ENCODE results near the gene SMIM35.

The SMIM35 gene

DNA sequence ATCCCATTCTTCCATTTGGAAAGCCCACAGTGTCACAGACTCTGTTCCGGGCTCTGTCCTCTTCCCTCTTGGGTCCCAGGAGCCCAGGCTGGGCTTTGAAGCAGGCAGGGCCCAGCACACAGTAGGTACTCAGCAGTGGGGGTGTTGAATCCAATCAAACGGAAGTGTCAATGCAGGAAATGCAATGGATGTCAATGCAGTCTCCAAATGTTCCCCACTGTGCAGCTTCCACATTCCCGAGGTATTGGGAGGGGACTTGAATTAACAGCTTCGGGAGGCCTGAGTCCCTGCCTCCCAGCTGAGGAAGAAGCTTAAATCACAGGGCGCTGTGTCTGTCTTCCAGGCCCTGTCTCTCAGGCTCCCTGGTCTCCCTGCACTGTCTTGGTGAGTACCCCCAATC, 21.8 kb upstream of the SMIM35 start:
- DNase-seq: no peak

DNA sequence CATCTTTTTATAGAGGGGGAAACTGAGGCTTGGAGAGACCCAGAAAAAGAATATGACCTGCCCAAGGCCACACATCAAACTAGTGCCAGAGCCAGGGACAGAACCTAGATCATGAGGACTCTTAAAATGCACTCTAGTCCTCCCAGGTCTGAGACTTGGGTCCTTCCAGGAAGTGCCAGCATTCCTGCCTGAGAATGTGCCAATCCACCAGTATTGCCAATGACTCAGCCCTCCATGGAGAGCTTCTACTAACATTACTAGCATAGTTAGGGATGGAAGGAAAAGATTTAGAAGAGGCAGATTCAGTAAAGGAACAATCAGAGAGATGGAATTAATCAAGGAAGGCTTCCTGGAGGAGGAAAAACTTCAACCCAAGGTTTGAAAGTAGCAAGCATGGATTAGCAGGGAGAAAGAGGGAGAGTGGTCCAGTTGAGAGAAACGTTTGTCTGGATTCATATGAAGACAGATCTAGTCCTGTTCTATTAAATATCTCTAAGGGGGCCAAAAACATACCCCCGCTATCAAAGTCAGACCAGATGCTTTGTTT, 20.1 kb upstream of the SMIM35 start:
- DNase-seq: no peak

DNA sequence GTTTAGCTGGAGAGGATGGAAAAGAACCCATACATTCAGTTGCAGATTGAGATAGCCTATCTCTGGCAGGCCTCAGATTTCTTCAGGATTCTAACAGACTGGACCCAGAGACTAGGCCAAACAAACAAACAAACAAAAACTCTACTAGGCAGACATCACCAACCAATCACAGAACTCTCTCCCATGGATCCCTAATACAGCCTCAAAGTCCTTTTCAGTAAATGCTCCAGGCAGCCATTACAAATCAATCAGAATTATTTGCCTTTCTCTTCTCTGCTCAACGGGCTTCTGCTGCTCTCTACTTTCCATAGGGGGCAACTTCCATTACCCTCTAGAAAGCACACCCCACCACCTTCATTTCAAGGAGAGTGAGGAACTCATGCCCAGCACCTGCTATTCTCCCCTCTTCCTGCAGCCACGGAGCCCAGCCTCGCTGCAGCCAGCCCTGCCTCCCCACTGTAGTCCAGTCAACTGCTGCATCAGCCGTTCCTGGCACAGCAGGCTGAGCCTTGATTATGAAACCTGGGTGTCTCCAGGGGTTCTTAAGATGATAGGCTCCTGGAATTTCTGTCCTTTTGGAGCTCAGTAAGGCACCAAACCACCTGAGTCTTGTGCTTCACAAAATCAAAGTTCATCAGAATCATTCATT, 19.0 kb upstream of the SMIM35 start:
- no peak for DNase-seq

DNA sequence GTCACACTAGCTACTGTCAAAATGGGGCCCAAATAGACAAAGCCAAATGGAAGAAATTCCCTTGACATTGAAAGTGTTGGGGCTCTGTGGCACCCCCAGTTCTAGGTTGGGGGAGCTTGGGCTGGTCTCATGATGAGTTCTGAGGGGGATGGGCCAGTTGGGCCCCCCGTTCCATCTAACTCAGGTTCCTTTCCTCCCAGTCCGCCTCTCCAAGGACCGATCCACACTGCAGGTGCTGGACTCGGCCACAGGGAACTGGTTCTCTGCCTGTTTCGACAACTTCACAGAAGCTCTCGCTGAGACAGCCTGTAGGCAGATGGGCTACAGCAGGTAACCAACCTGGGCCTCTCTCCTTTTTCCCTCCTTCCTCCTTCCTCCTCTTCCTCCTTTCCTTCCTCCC, 17.7 kb upstream of the SMIM35 start:
- DNase-seq: no peak

DNA sequence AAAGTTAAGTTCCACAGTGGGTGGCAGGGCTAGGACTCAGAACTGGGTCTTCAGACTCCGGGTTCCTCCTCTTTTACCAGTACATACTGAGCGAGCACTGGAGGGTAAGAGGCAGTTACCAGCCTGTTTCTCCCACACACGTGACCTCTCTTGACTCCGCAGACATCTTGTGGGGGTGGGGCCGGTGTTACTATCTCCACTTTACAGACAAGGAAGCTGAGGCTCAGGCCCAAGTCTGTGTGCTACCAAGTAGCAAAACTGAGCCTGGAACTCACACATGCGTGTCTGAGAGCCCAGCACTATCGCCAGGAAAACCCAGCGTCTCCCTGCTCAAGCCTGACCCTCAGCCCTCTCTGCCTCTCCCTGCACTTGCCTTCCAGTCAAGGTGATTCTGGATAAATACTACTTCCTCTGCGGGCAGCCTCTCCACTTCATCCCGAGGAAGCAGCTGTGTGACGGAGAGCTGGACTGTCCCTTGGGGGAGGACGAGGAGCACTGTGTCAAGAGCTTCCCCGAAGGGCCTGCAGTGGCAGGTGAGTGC, 16.0 kb upstream of the SMIM35 start:
- no peak for DNase-seq

DNA sequence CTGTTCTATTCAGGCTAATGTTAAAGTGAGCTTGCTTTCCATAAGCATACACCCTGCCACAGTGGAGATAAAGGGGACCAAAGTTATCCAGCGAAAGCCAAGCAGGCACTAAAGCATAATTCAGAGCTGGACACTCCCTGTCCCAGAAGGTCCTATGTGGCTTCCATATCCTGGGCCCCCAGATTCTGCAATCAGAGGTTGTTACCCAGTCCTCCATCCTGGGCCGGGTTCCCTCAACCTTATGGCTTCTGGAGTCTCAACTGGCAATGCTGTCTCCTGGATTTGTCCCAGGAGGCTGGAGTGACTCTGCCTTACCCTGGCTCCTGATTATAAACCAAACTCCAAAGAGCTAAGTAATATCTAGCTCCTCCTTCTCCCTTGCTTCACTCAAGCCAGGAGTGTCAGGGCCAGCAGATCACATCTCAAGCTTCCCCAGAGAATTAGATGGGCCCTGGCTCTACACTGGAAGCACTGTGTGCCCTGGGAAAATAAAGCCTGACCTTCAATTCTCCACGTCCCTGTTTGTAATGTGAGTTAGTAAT, 14.0 kb upstream of the SMIM35 start:
- DNase-seq: no peak

DNA sequence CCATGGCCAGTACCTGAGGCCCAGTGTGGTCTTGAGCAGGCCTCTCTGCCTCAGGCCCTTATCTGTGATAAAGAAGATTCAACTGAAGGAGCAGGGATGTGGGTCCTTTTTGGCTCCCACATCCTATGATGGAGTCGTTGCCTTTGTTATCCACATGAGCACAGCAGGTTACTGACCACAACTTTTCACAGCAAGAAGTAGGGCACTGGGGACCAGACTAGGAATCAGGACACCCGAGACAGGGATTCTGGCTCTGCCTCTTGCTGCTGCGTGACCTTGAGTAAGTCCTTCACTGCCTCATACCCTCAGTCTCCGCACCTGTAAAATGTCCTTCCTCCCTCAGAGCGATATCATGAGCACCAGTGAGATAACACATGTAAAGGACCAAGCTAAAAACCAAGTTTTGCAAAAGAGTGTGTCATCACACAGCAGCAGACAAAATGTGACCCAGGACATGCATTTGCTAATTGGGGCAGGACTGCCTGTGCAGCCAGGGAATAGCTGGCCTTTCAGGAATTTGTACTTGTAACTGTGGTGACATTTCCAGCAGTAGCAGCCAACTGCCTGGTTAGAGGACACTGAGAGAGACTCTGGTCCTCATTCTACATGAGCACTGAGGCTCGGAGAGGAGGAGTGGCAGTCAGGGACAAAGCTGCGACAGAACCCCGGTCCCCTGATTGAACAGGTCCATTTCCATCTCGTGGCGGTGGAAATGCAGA, 13.2 kb upstream of the SMIM35 start:
- DNase-seq: no peak

DNA sequence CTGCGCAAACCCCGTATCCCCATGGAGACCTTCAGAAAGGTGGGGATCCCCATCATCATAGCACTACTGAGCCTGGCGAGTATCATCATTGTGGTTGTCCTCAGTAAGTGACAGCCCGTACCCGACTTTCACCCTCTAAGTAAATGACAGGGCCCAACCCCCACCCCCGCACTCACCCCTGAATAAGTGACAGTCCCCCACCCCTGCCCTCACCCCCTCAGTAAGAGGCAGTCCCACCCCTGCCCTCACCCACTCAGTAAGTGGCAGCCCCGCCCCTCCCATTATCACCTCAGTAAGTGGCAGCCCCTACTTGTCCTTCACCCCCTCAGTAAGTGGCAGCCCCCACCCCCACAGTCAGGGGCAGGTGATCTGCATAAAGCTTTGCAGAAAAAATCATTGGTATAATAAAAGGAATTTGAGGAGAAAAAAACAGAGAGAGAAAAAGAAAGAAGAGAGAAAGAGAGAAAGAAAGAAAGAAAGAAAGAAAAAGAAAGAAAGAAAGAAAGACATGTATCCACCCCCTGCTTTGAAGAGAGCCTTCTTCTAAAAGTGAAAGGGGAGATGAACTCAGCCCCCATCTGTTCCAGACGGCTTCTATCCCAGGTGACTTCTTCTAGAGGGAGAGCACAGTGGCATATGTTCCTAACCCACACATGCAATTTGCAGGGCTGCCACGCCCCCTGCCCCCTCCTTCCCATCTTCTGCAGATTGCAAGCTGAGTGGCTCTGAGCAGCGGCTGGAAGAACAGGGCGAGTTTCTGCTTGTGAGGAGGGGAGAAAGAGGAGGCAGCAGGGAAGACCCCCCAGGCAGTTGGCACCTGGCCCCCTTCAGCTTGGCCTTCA, 12.5 kb upstream of the SMIM35 start:
- peak; percentile 47 for DNase-seq

DNA sequence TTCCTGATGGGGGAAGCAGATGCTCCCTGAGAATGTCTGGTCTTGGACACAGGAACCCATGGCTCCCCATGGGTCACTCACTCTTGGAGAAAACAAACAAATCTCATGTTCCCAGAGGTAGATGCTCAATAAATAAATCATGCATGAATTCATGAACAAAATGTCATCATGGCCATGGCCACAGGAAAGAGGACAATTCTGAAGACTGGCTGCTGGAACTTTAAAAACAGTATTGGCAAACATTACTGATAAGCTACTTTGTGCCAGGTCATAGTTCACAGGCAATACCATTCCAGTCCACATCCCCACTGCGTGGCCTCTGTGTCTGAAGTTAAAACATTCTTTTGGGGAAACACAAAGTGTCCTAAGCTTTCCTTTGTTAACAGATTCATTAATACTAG, 9.2 kb upstream of the SMIM35 start:
- DNase-seq: no peak

DNA sequence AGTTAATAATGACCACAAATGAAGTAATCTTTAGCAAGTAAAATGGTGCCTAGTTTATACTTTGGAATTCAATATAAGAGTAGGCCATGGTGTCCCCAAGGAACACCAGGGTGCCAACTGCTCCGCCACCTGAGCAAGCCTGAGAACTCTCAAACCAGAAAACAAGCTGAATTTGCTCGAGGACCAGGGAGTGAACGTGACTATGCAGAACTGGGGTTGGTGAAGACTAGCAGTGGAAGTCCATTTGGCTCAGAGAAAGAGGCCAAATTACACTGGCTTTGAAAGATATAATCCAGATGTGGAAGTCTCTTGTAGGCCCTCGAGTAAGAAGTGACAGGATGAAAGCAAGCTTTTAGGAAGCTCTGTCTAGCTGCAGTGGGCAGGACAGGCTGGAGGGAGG, 8.7 kb upstream of the SMIM35 start:
- DNase-seq: no peak

DNA sequence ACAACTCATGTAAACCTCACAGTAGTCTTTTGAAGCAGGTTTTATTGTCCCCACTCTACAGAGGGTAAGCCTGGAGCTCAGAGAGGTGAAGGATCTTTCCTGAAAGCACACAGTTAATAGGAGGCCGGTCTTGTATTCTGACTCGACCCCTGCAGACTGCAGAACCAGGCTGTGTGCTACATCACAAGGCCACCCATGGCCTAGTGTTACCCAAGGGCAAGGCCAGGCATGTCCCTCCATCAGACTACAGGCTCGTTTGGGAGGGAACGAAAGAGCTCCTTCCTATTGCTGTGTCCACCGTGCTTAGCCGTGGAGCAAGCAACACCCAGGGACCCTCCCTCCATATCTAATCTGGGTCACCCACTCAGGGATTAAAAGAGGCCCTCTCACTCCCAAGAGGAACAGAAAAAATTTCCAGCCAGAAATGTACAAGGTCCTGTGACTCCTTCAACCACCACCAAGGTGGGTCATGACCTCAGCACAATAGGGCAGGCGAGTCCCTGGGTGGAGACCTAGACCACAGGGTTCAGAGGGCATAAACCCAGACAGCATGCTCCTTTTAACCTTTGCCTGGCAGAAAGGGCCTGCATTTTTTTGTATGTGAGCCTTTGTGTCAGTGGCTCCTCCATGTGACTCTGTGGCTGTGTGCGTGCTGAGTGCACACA, 6.3 kb upstream of the SMIM35 start:
- DNase-seq: no peak

DNA sequence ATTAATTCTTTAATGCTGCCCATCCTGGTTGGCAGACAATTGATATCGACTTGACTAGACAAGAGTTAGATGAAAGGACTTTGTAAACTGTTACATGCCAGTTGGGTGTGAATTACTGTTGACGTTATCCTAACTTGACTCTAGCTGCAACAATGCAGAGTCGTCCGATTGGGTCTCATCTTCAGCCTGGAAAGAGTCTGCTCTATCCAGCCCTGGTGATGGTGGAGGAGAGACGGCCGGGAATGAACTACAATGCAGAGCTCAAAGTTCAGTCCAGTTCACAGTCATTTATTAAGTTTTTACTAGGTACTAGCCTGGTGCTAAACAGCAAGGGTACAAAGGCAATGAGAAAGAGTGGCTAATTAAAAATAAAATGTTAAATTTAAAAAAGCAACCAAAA, 4.9 kb upstream of the SMIM35 start:
- no peak for DNase-seq

DNA sequence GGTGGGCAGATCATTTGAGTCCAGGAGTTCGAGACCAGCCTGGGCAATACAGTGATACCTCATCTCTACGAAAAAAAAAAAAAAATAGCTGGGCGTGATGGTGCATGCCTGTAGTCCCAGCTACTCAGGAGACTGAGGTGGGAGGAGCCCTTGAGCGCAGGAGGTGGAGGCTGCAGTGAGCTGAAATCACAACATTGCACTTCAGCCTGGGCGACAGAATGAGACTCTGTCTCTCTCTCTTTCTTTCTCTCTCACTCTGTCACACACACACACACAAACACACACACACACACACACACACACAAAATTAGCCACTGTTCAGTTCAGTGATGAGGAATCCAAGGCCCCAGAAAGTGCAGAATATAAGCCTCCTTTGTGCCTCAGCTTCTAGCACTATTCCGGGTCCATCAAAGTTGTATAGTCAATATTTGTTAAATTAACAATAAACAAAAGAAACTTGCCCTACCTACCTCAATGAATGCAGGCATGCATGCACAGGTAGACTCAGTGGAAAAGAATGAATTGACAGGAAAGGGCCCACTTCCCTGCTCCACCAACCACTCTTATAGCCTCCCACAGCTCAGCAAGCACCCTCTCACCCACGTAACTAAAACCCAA, 3.9 kb upstream of the SMIM35 start:
- DNase-seq: no peak

DNA sequence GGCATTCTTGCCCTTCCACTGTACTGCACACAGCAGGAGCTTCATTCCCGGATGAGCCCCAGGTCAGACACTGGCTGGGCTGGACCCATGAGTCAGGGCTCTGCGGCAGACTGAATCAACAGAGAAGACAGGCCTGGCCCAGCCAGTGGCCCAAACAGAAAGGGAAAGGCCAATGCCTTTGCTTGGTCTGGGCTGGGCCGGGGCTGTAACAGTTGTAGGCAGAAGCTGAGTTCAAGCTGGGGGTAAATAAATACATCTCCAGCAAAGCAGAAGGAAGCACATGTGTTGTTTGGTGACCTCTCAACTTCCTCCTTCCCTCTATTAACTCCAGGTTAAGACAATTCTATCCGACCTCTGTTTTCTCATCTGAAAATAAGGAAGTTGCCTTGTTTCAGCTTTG, 1.8 kb upstream of the SMIM35 start:
- DNase-seq: no peak

DNA sequence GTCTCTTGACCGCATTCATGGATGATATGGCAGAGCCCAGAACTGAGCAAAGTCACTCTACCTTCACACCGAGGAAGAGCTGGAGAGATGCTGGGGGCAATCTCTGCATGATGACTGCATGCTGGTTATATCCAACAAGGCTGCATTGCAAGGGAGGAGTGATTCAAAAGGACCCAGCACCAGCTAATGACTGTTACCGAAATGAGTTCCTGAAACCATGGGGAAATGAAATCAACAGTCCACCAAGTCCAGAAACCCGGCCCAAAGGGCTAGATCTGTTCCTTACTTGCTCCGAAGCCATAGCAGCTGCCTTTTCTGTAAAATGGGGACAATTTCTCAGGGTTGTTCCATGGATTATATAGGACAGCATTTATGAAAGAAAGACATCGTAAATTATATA, 1.2 kb upstream of the SMIM35 start:
- no peak for DNase-seq

DNA sequence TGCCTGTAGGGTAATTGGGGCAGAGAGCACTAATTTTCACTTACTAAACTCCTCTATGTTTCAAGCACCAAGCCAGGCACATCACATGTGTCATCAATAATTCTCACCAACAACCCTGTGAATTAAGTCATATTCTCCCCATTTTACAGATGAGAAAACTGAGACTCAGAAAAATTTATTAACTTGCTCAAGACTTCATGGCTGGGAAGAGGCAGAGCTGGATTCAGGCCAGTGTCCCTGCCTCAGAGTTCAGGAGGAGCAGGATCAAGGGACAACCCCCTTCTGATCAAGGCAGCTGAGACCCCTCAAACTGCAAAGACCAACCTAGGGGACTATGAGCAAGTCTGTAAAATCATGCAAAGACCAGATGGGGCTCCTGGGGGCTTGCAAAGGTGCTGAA, 2.1 kb downstream of the SMIM35 start:
- DNase-seq: no peak

DNA sequence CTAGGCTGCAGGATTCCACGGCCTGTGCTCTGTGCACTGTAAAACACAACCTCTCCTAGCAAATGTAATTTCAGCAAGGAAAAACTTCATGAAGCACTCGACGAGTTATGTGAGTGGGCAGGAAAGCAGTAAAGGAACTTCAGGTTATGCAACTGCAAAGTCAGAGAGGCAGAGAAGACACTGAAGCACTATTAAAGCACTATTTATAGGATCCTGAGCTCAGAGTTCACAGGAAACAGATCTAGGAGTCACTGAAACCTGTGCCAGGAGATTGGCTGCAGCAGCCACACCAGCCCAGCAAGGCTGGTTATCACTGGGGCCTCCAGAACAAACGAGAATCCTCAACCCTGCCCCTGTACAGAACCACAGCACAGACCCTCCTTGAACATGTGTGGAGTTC, 2.5 kb downstream of the SMIM35 start:
- no peak for DNase-seq

DNA sequence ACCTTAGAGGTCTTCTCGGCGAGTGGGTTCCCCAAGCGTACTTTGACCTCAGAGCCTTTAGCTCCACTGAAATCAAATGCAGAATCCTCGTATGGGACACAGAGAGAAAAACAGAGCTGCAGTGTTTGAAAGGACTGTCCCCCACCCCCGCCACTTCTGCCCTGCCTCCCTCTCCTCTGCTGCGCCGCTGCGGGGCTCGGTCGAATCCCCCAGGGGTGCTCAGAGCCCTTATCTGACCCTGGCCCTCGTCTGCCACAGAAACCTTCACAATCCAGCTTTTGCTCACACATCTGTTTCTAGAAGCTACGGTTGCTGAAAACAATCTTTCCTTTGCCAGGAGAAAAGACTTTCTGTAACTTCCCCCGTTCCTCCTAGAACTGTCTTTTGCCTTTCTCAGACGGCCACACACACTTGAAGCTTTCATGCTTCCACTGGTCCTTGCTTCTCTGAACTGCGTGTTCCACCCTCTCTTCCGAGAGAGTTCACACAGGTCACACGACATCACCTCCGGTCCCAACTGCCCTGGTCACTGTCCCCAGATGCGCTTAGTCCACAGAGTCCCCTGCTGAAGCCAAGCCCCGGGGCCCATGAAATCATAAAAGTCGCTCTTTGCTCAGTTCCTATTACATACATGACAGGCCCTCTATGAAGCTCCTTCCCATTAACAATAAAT, 3.7 kb downstream of the SMIM35 start:
- DNase-seq: no peak

DNA sequence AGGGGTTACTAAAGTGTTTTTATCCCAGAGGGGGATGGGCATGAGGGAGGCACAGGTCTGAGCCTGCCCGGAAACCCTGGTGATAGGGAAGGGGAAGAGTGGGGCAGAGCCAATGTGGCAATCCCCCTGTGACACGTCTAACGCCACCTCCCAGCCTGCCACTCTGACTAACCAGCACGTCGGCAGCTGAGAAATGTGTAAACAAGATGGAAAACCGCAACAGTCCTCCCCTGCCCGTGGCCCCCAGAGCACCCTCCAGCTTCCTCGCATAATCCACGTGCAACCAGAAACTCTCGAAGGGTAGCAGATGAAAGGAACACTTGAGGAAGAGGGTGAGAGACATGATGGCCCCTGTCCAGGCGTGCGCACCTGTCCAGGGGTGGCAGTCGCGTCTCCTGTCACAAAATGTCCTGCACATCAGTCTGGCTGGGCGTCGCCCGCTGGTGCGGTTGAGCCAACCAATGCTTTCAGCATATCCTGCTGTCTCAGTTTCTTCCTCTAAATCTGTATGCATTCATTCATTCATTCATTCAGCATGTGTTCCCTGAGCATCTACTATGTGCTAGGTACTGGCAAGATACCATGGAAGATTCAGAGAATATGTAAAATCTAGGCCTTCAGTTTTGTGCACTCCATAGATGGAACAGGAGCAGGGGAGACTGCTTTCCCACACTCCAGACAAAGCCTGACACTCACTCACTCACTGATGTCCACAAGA, 5.4 kb downstream of the SMIM35 start:
- no peak for DNase-seq

DNA sequence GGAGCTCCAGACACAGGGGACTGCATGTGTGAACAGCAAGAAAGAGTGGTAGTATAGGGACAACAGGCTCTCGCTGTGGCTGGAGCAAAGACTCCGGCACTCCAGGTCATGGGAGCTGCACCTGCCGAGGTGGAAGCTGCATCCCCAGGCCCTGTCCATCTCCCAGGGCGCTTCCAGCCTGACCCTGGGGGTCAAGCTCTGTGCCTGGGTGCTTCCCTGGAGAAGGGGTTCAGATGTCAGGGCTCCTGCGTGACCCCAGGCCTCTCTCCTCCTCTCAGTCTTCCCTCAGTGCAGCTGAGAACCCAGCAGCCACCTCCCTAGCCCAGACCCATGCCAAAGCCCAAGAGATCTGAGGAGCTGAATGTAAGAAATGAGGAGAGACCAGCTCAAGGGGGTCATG, 6.5 kb downstream of the SMIM35 start:
- DNase-seq: no peak

DNA sequence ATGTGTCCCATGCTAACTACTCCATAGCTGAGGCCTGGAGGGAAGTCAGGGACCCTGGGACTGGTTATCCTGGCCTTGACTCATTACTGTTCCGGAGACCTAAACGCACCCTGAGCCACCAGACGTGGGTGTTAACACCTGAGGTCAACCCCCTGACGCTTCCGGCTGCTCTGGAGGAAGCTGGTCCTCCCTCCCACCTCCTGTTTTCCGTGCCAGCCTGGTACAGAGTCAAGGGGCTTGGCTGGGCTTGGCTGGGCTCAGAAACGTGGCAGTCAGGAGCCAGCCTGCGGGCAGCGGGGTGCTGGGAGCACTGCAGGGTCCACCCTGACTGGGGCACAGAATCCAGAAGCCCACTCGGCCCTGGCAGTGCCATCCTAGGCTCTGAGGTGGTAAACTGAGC, 7.3 kb downstream of the SMIM35 start:
- no peak for DNase-seq

Measured in DMS79 (cell line).